ENCODE results near the gene MUS81. TPM values are rescaled to one million over a fixed set of nuclear protein-coding genes. Genes with fewer than 3 reads are reported as not detected.

Gene MUS81
- total RNA-seq, 1 donor from 2014 or later, result 45.0 TPM

DNA sequence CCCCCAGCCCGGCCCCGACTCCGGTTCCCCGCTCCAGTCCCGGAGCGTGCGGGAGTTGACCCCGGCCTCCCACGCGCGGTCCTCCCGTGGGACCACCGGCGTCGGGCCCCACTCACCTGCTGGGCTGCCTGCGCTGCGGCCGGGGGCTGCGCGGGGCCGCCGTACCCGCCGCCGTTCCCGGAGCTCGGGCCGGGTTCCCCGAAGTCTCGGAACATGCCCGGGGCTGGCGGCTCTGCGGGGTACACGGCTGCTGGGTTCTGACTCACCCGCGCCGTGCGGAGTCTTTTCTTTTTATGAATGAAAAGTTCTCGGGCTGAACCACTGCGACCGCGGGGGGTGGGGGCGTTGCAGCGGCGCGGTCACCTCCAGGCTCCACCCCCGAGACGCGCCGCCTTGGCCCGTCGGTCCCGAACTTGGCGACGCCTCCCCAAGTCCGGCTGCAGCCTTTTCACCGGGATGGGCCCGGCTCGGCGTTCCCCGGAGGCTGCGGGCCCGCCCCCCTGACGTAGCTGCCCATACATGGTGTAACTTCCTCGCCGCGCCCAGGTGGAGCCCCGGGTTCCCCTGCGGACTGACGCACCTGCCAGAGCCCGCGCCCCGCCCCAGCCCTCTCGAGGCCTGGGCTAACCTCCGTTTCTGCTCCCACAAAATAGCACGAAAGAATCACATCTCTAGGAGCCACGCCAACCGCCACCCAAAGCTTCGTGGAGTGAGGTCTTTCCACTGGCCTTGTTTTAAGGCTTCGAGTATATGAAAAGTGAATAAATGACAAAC is 40.1 kb downstream of the MUS81 start, which contains the start of gene FOSL1:
FOSL1 (minus strand) TSS at position 264 of the 774 bp plus-strand sequence; CDS start at position 215, 49 bp downstream.
- Histone ChIP-seq H3K4me1 (peaks cover 7 to 20% of the 10 kb centered on the region in 2 donors), H3K36me3 (no peaks in the 10 kb centered on the region), H3K4me3 (peak within 1 kb of the TSS; percentile 70 to 80), H3K27ac (peak within 1 kb of the TSS; percentile 84 to 85), H3K9me3 (no peaks in the 10 kb centered on the region), H3K27me3 (no peaks in the 10 kb centered on the region)
- peak; percentile 80 to 96 for DNase-seq (ENCODE audit: low spot score in 2 of 2)
- intact Hi-C loops (cut with DNase I), result loop anchor here (1.0 kb wide), 3 partner anchors 10 to 19 kb away; partner anchors contain the start of genes C11orf68, CCDC85B and DRAP1
- TF ChIP-seq, protein P1, sequence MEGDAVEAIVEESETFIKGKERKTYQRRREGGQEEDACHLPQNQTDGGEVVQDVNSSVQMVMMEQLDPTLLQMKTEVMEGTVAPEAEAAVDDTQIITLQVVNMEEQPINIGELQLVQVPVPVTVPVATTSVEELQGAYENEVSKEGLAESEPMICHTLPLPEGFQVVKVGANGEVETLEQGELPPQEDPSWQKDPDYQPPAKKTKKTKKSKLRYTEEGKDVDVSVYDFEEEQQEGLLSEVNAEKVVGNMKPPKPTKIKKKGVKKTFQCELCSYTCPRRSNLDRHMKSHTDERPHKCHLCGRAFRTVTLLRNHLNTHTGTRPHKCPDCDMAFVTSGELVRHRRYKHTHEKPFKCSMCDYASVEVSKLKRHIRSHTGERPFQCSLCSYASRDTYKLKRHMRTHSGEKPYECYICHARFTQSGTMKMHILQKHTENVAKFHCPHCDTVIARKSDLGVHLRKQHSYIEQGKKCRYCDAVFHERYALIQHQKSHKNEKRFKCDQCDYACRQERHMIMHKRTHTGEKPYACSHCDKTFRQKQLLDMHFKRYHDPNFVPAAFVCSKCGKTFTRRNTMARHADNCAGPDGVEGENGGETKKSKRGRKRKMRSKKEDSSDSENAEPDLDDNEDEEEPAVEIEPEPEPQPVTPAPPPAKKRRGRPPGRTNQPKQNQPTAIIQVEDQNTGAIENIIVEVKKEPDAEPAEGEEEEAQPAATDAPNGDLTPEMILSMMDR (IDR thresholded peaks at IDR 0.05), result no peak

- Histone ChIP-seq H3K4me3 (peak overlapping the region; percentile 70 to 80), H3K36me3 (no peaks in the 10 kb centered on the region), H3K4me1 (peaks cover 7 to 20% of the 10 kb centered on the region in 2 donors), H3K27me3 (no peaks in the 10 kb centered on the region), H3K9me3 (no peaks in the 10 kb centered on the region), H3K27ac (peak overlapping the region; percentile 84 to 85)
- no peak for DNase-seq (ENCODE audit: low spot score in 2 of 2)
- TF ChIP-seq, protein P1 (IDR thresholded peaks at IDR 0.05), result no peak
- intact Hi-C loops (cut with DNase I), result loop anchor here (1.0 kb wide), 4 partner anchors 10 to 18 kb away; partner anchors contain the start of genes C11orf68, CCDC85B and DRAP1
These were observed 40.6 kb downstream of the MUS81 start for GRCh38 chr11:65900899-65901180.

GRCh38 chr11:65903068-65903481 is 42.8 kb downstream of the MUS81 start:
- Histone ChIP-seq H3K4me1 (peaks cover 7 to 13% of the 10 kb centered on the region in 2 donors), H3K27ac (no peak overlapping the region), H3K9me3 (no peaks in the 10 kb centered on the region), H3K4me3 (no peak overlapping the region), H3K27me3 (no peaks in the 10 kb centered on the region), H3K36me3 (no peaks in the 10 kb centered on the region)
- intact Hi-C loops (cut with DNase I), result no loop called here
- TF ChIP-seq, protein P1 (IDR thresholded peaks at IDR 0.05), result no peak
- DNase-seq (ENCODE audit: low spot score in 2 of 2), result no peak

DNA sequence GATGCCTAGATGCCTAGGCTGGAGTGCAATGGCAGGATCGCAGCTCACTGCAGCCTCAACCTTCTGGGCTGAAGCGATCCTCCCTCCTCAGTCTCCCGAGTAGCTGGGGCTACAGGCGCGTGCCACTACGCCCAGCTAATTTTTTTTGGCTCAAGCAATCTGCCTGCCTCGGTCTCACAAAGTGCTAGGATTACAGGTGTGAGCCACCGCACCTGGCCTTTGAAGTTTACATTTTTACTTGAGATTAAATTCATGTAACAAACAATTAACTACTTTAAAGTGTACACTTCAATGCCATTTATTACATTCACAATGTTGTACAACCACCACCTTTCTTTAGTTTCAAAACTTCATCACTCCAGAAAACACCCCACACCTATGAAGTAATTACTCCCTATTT is 43.5 kb downstream of the MUS81 start:
- TF ChIP-seq, protein P1 (IDR thresholded peaks at IDR 0.05), result no peak
- peaks cover 7 to 13% of the 10 kb centered on the region in 2 donors for H3K4me1 ChIP-seq
- H3K36me3 ChIP-seq, result no peaks in the 10 kb centered on the region
- H3K9me3 ChIP-seq, result no peaks in the 10 kb centered on the region
- H3K4me3 ChIP-seq, result no peak overlapping the region
- H3K27me3 ChIP-seq, result no peaks in the 10 kb centered on the region
- no peak overlapping the region for H3K27ac ChIP-seq
- intact Hi-C loops (cut with DNase I), result no loop called here
- DNase-seq (ENCODE audit: low spot score in 2 of 2), result no peak

DNA sequence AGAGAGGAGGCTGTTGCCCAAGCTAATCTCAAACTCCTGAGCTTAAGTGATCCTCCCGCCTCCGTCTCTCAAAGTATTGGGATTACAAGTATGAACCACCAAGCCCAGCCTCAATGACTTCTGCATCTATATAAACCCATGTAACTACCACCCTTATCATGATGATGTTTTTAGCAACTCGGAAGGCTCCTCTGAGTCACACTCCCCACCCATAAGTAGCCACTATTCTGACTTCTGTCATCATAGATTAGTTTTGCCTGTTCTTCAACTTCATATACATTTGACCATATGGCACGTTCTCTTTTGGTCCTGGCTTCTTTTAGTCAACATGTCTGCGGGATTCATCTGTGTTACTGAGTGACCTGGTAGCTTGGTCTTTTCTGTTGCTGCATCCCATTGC is 46.4 kb downstream of the MUS81 start:
- Histone ChIP-seq H3K36me3 (no peaks in the 10 kb centered on the region), H3K9me3 (no peaks in the 10 kb centered on the region), H3K4me3 (no peak overlapping the region), H3K27me3 (no peaks in the 10 kb centered on the region), H3K4me1 (peaks cover 0 to 6% of the 10 kb centered on the region in 2 donors), H3K27ac (no peak overlapping the region)
- TF ChIP-seq, protein P1 (IDR thresholded peaks at IDR 0.05), result no peak
- intact Hi-C loops (cut with DNase I), result no loop called here
- no peak for DNase-seq (ENCODE audit: low spot score in 2 of 2)

Data from ascending aorta (tissue), 2 donors.